HepG2 (cell line): ENCODE measurements around the gene ST3GAL5. TPM values are rescaled to one million over a fixed set of nuclear protein-coding genes. Genes with fewer than 3 reads are reported as not detected.
A peak's percentile ranks its signal among the peaks of the same experiment; 100 is the strongest.

Experiments
- ATAC-seq: fragments of 200-7000 bp; cut with Tn5 transposase; 3 replicates; pipeline ENCODE4 v1.9.1; 2020; ENCODE audit warnings: mild to moderate bottlenecking, moderate library complexity
- BruUV-seq: library from RNA; stranded (reverse); fragments of 400-500 nt; replicated peaks from 2 replicates; lab custom pipeline; 2021; lab: Mats Ljungman, UMichigan
- CTCF ChIA-PET: fragments of 300-600 bp; formaldehyde crosslinking; extraction: SDS; loops from one replicate; lab custom pipeline; 2021; ENCODE audit warnings: low total read pairs, inconsistent platforms, low intra/inter-chr PET ratio; lab: Yijun Ruan, JAX
- POLR2A ChIA-PET: fragments of 350-600 bp; sonication (Branson Sonifier 250); formaldehyde crosslinking; loops from one replicate; lab custom pipeline; 2020; ENCODE audit warnings: antibody characterized with exemption, inconsistent platforms; lab: Yijun Ruan, JAX
- DNase-seq: peaks from one replicate; pipeline ENCODE4 v3.0.0-alpha.2; 2015; ENCODE audit warnings: low spot score
- FAIRE-seq: peaks from 3 replicates; lab custom pipeline; 2011; peaks lifted over from hg19 to GRCh38; lab: Jason Lieb, UNC
- H2AFZ ChIP-seq: one replicate; pipeline ENCODE4 v1.6.1; 2011; ENCODE audit warnings: low read length, inconsistent platforms
- H3K27ac ChIP-seq: fragments of 300-600 bp; 3 replicates; pipeline ENCODE4 v1.8.0; 2011; ENCODE audit warnings: mixed run types, mild to moderate bottlenecking, mixed read lengths, low read length, inconsistent platforms; ENCODE audit not compliant: insufficient read depth; ENCODE audit errors: extremely low read length
- H3K27me3 ChIP-seq, 2 experiments: fragments of 200-600 bp in 1 of 2; 2 replicates in 1 of 2; 3 replicates in 1 of 2; pipeline versions ENCODE4 v1.6.0 to v1.8.0; 2011; ENCODE audit warnings: low read length in 2 of 2, mild to moderate bottlenecking in 2 of 2, moderate library complexity in 2 of 2, inconsistent platforms in 1 of 2; ENCODE audit not compliant: insufficient read depth in 2 of 2, control insufficient read depth in 1 of 2
- H3K36me3 ChIP-seq, 2 experiments: fragments of 200-600 bp in 1 of 2; replicated peaks in 1 of 2; 2 replicates in 1 of 2; 3 replicates in 1 of 2; pipeline versions ENCODE4 v1.5.1 to v1.8.0; 2011; ENCODE audit warnings: low read length in 2 of 2, inconsistent platforms in 1 of 2; ENCODE audit not compliant: insufficient read depth in 2 of 2, control insufficient read depth in 1 of 2
- H3K4me1 ChIP-seq: 2 replicates; pipeline ENCODE4 v1.5.1; 2012; ENCODE audit warnings: low read length, inconsistent platforms; ENCODE audit not compliant: insufficient read depth
- H3K4me2 ChIP-seq: 2 replicates; pipeline ENCODE4 v1.6.0; 2011; ENCODE audit warnings: low read depth, low read length, inconsistent platforms
- H3K4me3 ChIP-seq, 3 experiments: fragments of 200-600 bp in 1 of 3; sonication (generic), shearing (Covaris generic) in 1 of 3; replicated peaks in 1 of 3; 2 replicates each; pipeline ENCODE4 v1.5.1; 2011 to 2016; ENCODE audit warnings: low read length in 3 of 3, inconsistent platforms in 2 of 3, low read depth in 2 of 3, mild to moderate bottlenecking in 2 of 3, control low read depth in 1 of 3, mixed read lengths in 1 of 3; ENCODE audit not compliant: insufficient read depth in 1 of 3
- H3K79me2 ChIP-seq: one replicate; pipeline ENCODE4 v1.6.1; 2011; ENCODE audit warnings: low read length, inconsistent platforms; ENCODE audit not compliant: insufficient read depth
- H3K9ac ChIP-seq: 2 replicates; pipeline ENCODE4 v1.6.0; 2011; ENCODE audit warnings: mild to moderate bottlenecking, low read depth, low read length, inconsistent platforms; ENCODE audit not compliant: insufficient read depth
- H3K9me3 ChIP-seq: 2 replicates; pipeline ENCODE4 v1.5.1; 2012; ENCODE audit warnings: mild to moderate bottlenecking, low read length
- H4K20me1 ChIP-seq: 2 replicates; pipeline ENCODE4 v1.6.0; 2011; ENCODE audit warnings: inconsistent platforms, mild to moderate bottlenecking, low read length, moderate library complexity; ENCODE audit not compliant: insufficient read depth
- CBX2 ChIP-seq, 2 experiments: fragments of 200-600 bp in 1 of 2; sonication (generic); formaldehyde crosslinking in 1 of 2; IDR thresholded peaks; 2 replicates each; pipeline versions ENCODE4 v1.7.0 to v1.8.1; 2018 to 2022; ENCODE audit warnings: low read depth in 2 of 2, low read length in 1 of 2, mild to moderate bottlenecking in 1 of 2, missing genetic modification reagents in 1 of 2
- EED ChIP-seq: sonication (generic); formaldehyde crosslinking; IDR thresholded peaks from 2 replicates; pipeline ENCODE4 v1.5.0; 2020; ENCODE audit warnings: mild to moderate bottlenecking, missing genetic modification reagents
- HNF4G ChIP-seq, 2 experiments: sonication (generic) in 1 of 2; formaldehyde crosslinking in 1 of 2; IDR thresholded peaks; 2 replicates each; pipeline versions ENCODE4 v1.4.0 to v1.6.1; 2011 to 2020; ENCODE audit warnings: borderline replicate concordance in 2 of 2, low read depth in 2 of 2, mild to moderate bottlenecking in 2 of 2, low read length in 1 of 2, missing genetic modification reagents in 1 of 2, moderate library complexity in 1 of 2
- KLF16 ChIP-seq, 2 experiments: sonication (generic) in 1 of 2; formaldehyde crosslinking in 1 of 2; IDR thresholded peaks; 2 replicates each; pipeline versions ENCODE4 v1.6.1 to v1.8.0; 2016 to 2023; ENCODE audit warnings: missing genetic modification reagents in 2 of 2, missing compliant biosample characterization in 1 of 2
- MYC ChIP-seq: sonication (generic); formaldehyde crosslinking; IDR thresholded peaks from 2 replicates; pipeline ENCODE4 v1.9.0; 2021; ENCODE audit warnings: missing genetic modification reagents, borderline replicate concordance
- NR2F6 ChIP-seq, 2 experiments: IDR thresholded peaks; 2 replicates each; pipeline ENCODE4 v1.6.1; 2016; ENCODE audit warnings: antibody characterized with exemption in 1 of 2, mild to moderate bottlenecking in 1 of 2
- SOX13 ChIP-seq, 3 experiments: fragments of 450-650 bp in 1 of 3; sonication (generic) in 1 of 3; formaldehyde crosslinking in 1 of 3; IDR thresholded peaks in 2 of 3; conservative IDR thresholded peaks in 1 of 3; 2 replicates each; pipeline versions ENCODE4 v1.5.0 to v1.6.1; 2016 to 2020; ENCODE audit warnings: antibody characterized with exemption in 1 of 3, mild to moderate bottlenecking in 1 of 3, missing compliant biosample characterization in 1 of 3, missing genetic modification reagents in 1 of 3, moderate library complexity in 1 of 3
- TGIF2 ChIP-seq: IDR thresholded peaks from 2 replicates; pipeline ENCODE4 v1.6.1; 2016; ENCODE audit warnings: control low read depth, missing compliant biosample characterization
- ZNF567 ChIP-seq: sonication (generic); formaldehyde crosslinking; IDR thresholded peaks from 2 replicates; pipeline ENCODE4 v1.8.1; 2023; ENCODE audit warnings: mild to moderate bottlenecking, missing genetic modification reagents, borderline replicate concordance
- ZNF687 ChIP-seq: sonication (generic); formaldehyde crosslinking; IDR thresholded peaks from 2 replicates; pipeline ENCODE4 v1.5.1; 2020; ENCODE audit warnings: mild to moderate bottlenecking, missing genetic modification reagents, moderate library complexity
- ZNF770 ChIP-seq: sonication (generic); formaldehyde crosslinking; IDR thresholded peaks from 2 replicates; pipeline ENCODE4 v1.5.0; 2020; ENCODE audit warnings: mild to moderate bottlenecking, missing genetic modification reagents
- WGBS: methylation state at CpG from one replicate; pipeline ENCODE4 v1.1.6; 2017; ENCODE audit warnings: low lambda C conversion rate; 5-methylcytosine and 5-hydroxymethylcytosine counted together
- in situ Hi-C: cut with HindIII; loops from 2 replicates; pipeline ENCODE4 v1.10.0; 2017; ENCODE audit warnings: low pct_unique_long_range_greater_than_20kb; ENCODE audit not compliant: extremely low pct_ligation_motif_present
- intact Hi-C: fragments of 100-400 bp; cut with micrococcal nuclease; formaldehyde crosslinking; loops from one replicate; pipeline ENCODE4 v1.10.0; 2022; ENCODE audit not compliant: unreplicated experiment
- polyA plus RNA-seq, 8 experiments: library from polyadenylated mRNA; depleted of rRNA in 3 of 8; stranded (reverse) in 7 of 8; unstranded in 1 of 8; fragments of >200 nt; fragmentation: Illumina TruSeq in 4 of 8; extraction: Trizol in 4 of 8; gene quantifications; 2 replicates each; pipeline versions ENCODE4 v1.2.1 to v1.2.3, GENCODE V29; 2011 to 2016; ENCODE audit warnings: low read depth in 4 of 8, missing spikeins in 1 of 8, mixed read lengths in 1 of 8; ENCODE audit not compliant: insufficient read depth in 1 of 8
- total RNA-seq, 5 experiments: library from RNA; depleted of rRNA; stranded (reverse); fragments of >200 nt; fragmentation: Illumina TruSeq; extraction: Trizol; gene quantifications; 2 replicates each; pipeline ENCODE4 v1.2.3, GENCODE V29; 2016; ENCODE audit warnings: low read depth in 1 of 5

ST3GAL5 gene
- total and polyA plus RNA-seq, 2 of the 13 experiments (the other 11 are each of a cell fraction or from before 2014, with no cell fraction given) = 1.3 to 2.0 TPM

- no peaks in the 10 kb centered on the region for H3K9me3 ChIP-seq
- H3K27ac ChIP-seq = no peak overlapping the region
- DNase-seq (peak; percentile 82), ATAC-seq (peak; percentile 97), FAIRE-seq (peak; percentile 87)
- no peaks in the 10 kb centered on the region for H3K79me2 ChIP-seq
- no peak overlapping the region for H2AFZ ChIP-seq
- H3K4me1 ChIP-seq = peaks cover 24% of the 10 kb centered on the region
- ChIA-PET POLR2A (interaction anchor here (0.7 to 0.8 kb wide), 2 partner anchors 42 to 53 kb away, joined by 3 read pairs; no protein-coding TSS in a partner anchor), CTCF (interaction anchor here (0.8 to 7.3 kb wide), 7 partner anchors 17 to 135 kb away, joined by 3 to 107 read pairs (median 4); no protein-coding TSS in a partner anchor)
- WGBS = 19% methylated on average over 13 of the region's 13 CpGs
- no peak overlapping the region for H3K9ac ChIP-seq
- peaks cover 0 to 17% of the 10 kb centered on the region in 2 experiments; a peak in 1 of 5 replicates for H3K27me3 ChIP-seq
- intact Hi-C loops = loop anchor here (1.0 kb wide), 2 partner anchors 64 to 85 kb away; no protein-coding TSS in a partner anchor
- in situ Hi-C loops = loop anchor here (5.0 kb wide), 2 partner anchors 62 to 87 kb away; partner anchors contain the start of gene ATOH8
- no TSS peak for BruUV-seq
- no peaks in the 10 kb centered on the region for H4K20me1 ChIP-seq
- no peak overlapping the region for H3K4me3 ChIP-seq
- no peak overlapping the region for H3K4me2 ChIP-seq
- no peaks in the 10 kb centered on the region for H3K36me3 ChIP-seq
- TF ChIP-seq NR2F6 (IDR thresholded peaks at IDR 0.05) (no peak), NR2F6 (CRISPR knock-in tag; IDR thresholded peaks at IDR 0.05) (peak; percentile 49; the same call in 1 of the 2 replicates), HNF4G (IDR thresholded peaks at IDR 0.05; ENCODE audit: borderline replicate concordance, low read depth, low read length) (peak; percentile 68; the same call in 1 of the 2 replicates), HNF4G (CRISPR knock-in tag; IDR thresholded peaks at IDR 0.05; ENCODE audit: borderline replicate concordance, low read depth) (0 out of 2 replicates have a peak, but pooled peaks have one; percentile 7), MYC (CRISPR knock-in tag) (peak; percentile 24; the same call in 1 of the 2 replicates), CBX2 (IDR thresholded peaks at IDR 0.05; ENCODE audit: low read depth, low read length) (no peak), CBX2 (CRISPR knock-in tag; IDR thresholded peaks at IDR 0.05; ENCODE audit: low read depth) (no peak), ZNF770 (CRISPR knock-in tag) (no peak), ZNF687 (CRISPR knock-in tag) (peak; percentile 48), KLF16 (CRISPR knock-in tag; IDR thresholded peaks at IDR 0.05) (peak in 1 of 2 experiments; percentile 31; a peak in 1 of 4 replicates), EED (0 out of 2 replicates have a peak, but pooled peaks have one; percentile 53), TGIF2 (0 out of 2 replicates have a peak, but pooled peaks have one; percentile 33), SOX13 (IDR thresholded peaks at IDR 0.05) (no peak), SOX13 (CRISPR knock-in tag; conservative IDR thresholded peaks at IDR 0.05 in 1 of 2, IDR thresholded peaks at IDR 0.05 in 1 of 2) (peak in 1 of 2 experiments; percentile 13; a peak in 1 of 4 replicates), ZNF567 (no peak)
Measured at GRCh38 chr2:85813982-85814801, 74.6 kb downstream of the ST3GAL5 start.
